Measurements from ENCODE around the gene TIAM1.

The TIAM1 gene

GRCh38 chr21:31367801-31368200, 23.7 kb upstream of the TIAM1 start:
- TF ChIP-seq CTCF (conservative IDR thresholded peaks at IDR 0.05; ENCODE audit: low read depth, low read length), result no peak
- DNase-seq (ENCODE audit: low read depth), result no peak
- H3K4me3 ChIP-seq (ENCODE audit: low read depth, low read length), result no peak overlapping the region

- peak; percentile 95 for DNase-seq (ENCODE audit: low read depth)
- TF ChIP-seq CTCF (conservative IDR thresholded peaks at IDR 0.05; ENCODE audit: low read depth, low read length), result no peak
- no peak overlapping the region for H3K4me3 ChIP-seq (ENCODE audit: low read depth, low read length)
These were observed 22.8 kb upstream of the TIAM1 start for GRCh38 chr21:31366825-31367224.

- DNase-seq (ENCODE audit: low read depth), result no peak
- TF ChIP-seq CTCF (conservative IDR thresholded peaks at IDR 0.05; ENCODE audit: low read depth, low read length), result no peak
- H3K4me3 ChIP-seq (ENCODE audit: low read depth, low read length), result no peak overlapping the region
These were observed 20.3 kb upstream of the TIAM1 start for GRCh38 chr21:31364253-31364945.

GRCh38 chr21:31363720-31364119, 19.7 kb upstream of the TIAM1 start:
- H3K4me3 ChIP-seq (ENCODE audit: low read depth, low read length), result no peak overlapping the region
- no peak for TF ChIP-seq CTCF (conservative IDR thresholded peaks at IDR 0.05; ENCODE audit: low read depth, low read length)
- DNase-seq (ENCODE audit: low read depth), result peak; percentile 50

- no peak for DNase-seq (ENCODE audit: low read depth)
These were observed 16.7 kb upstream of the TIAM1 start for GRCh38 chr21:31360717-31361116.

GRCh38 chr21:31358158-31358557, 14.1 kb upstream of the TIAM1 start:
- H3K4me3 ChIP-seq (ENCODE audit: low read depth, low read length), result no peak overlapping the region
- DNase-seq (ENCODE audit: low read depth), result no peak
- no peak for TF ChIP-seq CTCF (conservative IDR thresholded peaks at IDR 0.05; ENCODE audit: low read depth, low read length)

More at GRCh38 chr21:31360717-31361116, 16.7 kb upstream of the TIAM1 start:
- no peak overlapping the region for H3K4me3 ChIP-seq (ENCODE audit: low read depth, low read length)
- TF ChIP-seq CTCF (conservative IDR thresholded peaks at IDR 0.05; ENCODE audit: low read depth, low read length), result no peak

GRCh38 chr21:31356440-31356839, 12.4 kb upstream of the TIAM1 start:
- DNase-seq (ENCODE audit: low read depth), result no peak
- no peak for TF ChIP-seq CTCF (conservative IDR thresholded peaks at IDR 0.05; ENCODE audit: low read depth, low read length)
- H3K4me3 ChIP-seq (ENCODE audit: low read depth, low read length), result no peak overlapping the region

Measured in choroid plexus epithelial cell (primary cell).